Kidney glomerular epithelial cell (primary cell): ENCODE data around the gene AKAP6.
A peak's percentile ranks its signal among the peaks of the same experiment; 100 is the strongest.

Source experiments
- DNase-seq: peaks from one replicate; lab custom pipeline; 2025; lab: John Stamatoyannopoulos, UW

Gene AKAP6

GRCh38 chr14:32618991-32619390 lies 289.9 kb downstream of the AKAP6 start:
- no peak for DNase-seq

GRCh38 chr14:32620303-32620702 lies 291.2 kb downstream of the AKAP6 start:
- no peak for DNase-seq

DNA sequence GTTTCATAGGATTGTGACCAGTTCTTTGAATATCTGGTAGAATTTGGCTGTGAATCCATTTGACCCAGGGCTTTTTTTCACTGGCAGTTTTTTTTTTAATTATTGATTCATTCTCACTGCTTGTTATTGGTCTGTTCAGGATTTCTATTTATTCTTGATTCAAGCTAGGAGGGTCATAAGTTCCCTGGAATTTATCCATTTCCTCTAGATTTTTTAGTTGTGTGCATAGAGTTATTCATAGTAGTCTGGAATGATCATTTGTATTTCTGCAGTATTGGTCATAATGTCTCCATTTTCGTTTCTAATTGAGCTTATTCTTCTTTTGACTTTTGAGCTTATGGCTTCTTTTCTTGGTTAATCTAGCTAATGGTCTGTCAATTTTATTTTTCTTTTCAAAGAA lies 291.6 kb downstream of the AKAP6 start:
- no peak for DNase-seq

DNA sequence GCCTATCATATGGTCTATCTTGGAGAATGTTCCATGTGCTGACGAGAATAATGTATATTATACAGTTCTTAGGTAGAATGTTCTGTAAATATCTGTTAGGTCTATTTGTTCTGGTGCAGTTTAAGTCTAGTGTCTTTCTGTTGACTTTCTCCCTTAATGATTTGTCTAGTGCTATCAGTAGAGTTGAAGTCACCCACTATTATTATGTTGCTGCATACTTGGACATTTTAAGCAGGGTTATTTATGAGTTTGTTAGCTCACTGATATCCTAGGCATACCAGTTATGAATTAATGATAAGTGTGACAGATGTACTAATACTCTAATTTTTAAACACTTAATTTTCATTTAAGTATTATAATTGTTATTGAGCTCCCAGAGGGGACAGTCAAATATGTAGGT lies 292.5 kb downstream of the AKAP6 start:
- no peak for DNase-seq

GRCh38 chr14:32622742-32623141 lies 293.6 kb downstream of the AKAP6 start:
- DNase-seq, result no peak

GRCh38 chr14:32623300-32624093 lies 294.4 kb downstream of the AKAP6 start:
- DNase-seq, result peak; percentile 27

GRCh38 chr14:32625211-32625610 lies 296.1 kb downstream of the AKAP6 start:
- DNase-seq, result no peak

DNA sequence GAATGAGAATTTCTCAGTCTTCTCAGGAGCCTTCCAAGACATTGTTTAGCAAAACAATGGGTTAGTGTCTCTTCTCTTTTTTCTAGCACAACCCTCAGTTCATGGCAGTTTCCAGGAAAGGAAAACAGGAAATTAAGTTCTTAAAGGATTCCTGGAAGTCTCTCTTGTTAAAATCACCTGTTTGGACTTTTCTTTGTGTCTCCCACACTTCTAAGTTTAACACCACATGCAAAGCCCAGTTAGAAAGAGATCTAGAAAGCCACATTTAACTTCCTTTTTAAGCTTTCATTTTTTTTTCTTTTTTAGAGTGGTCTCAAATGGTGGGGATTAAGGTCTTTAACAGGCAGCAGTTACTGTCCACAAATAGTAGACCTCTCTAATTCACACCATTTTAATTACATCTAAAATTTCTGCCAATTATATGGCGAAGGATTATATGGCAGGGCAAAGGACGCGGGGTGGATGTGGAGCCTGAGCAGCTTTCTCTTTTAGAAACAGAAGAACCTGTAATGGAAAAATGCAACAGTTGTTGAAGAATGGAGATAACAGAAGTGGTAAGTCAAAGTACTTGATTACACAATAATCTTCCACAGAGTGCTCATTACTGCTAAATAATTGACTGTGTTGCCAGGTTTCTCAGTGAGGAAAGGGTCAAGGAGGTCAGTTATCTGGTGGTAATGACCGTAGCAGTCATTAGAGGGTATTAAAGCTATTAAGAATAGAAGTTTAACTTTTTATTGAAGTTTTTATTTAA lies 298.6 kb downstream of the AKAP6 start:
- no peak for DNase-seq

- DNase-seq, result no peak
These were observed 300.1 kb downstream of the AKAP6 start for GRCh38 chr14:32629236-32629635.

GRCh38 chr14:32630701-32631100 lies 301.6 kb downstream of the AKAP6 start:
- no peak for DNase-seq

- DNase-seq, result no peak
These were observed 304.2 kb downstream of the AKAP6 start for GRCh38 chr14:32633224-32633859.

- DNase-seq, result no peak
These were observed 304.8 kb downstream of the AKAP6 start for GRCh38 chr14:32633930-32634329.

GRCh38 chr14:32635061-32635719 lies 306.1 kb downstream of the AKAP6 start:
- peak; percentile 41 for DNase-seq

GRCh38 chr14:32637582-32637981 lies 308.5 kb downstream of the AKAP6 start:
- no peak for DNase-seq

DNA sequence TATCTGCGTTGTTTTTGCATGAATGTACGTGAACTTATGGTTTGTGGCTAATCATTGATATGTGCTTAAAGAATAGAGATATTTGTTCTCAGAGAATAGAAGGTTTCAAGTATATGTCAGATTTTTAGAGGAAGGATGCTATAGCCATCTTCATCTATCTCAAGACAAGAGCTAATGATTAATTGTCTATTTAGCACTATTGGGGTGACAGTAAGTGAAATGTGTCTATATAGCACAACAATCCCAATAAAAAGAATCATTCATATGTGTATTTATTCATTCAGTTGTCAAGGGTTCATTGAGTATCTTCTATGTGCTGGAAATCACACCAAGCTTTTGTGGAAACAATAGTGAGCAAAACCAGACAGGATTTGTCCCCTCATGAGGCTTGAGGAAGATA lies 310.1 kb downstream of the AKAP6 start:
- DNase-seq, result no peak

DNA sequence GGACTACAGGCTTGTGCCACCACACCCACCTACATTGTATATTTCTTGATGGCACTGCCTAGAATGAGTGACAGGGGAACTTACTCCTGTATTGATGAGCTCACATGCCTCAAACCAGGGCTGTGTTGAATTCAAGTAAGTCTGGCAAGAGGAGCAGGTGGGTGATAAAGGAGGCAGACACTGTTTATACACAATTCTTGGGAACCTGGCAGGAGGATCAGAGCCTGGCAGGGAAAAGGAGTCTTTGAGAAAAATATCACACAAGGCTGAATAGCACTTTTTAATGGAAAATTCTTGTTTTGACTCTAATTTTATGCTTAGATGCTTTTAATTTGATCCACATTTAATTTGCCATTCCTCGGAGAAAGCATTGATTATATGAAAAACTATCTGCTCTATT lies 316.5 kb downstream of the AKAP6 start:
- DNase-seq, result no peak

GRCh38 chr14:32648434-32648833 lies 319.3 kb downstream of the AKAP6 start:
- no peak for DNase-seq

GRCh38 chr14:32650030-32650429 lies 320.9 kb downstream of the AKAP6 start:
- no peak for DNase-seq

- no peak for DNase-seq
These were observed 321.6 kb downstream of the AKAP6 start for GRCh38 chr14:32650665-32651064.

DNA sequence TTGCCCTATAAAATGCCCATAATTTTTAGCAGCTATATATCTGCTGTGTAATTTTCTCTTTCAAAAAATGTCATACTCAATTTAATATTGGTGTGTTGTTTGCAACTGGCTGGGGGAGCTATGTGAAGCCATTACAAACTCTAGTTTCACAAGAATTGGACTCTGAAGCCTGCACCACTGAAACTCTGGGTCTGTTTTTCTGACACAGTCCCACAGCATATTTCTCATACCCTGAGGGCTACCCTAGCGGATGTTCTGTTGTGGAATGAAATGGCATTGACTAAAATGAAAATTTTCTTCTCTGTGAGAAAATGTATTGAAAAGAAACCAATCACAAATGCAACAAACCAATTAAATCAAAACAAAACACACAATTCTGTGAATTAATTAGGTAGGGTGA lies 325.0 kb downstream of the AKAP6 start:
- no peak for DNase-seq

- DNase-seq, result no peak
These were observed 327.5 kb downstream of the AKAP6 start for GRCh38 chr14:32656601-32657000.

DNA sequence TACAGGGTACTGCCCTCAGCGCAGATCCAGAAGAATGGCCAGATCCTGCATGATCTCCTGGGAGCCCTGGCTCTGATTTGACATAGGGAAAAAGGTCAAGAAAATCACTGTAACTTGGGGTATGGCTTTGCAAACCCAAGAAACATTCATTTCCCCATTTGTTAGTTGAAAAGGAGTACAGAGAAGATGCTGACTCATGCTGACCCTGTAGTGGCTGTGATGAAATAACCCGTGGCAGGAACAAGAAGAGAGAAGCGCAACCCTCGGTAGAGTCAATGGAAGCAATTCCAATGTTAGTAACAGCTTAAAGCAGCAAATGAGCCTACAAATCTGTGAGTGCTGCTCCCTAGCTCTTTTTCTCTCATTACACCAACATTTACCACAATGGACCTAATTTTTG lies 328.0 kb downstream of the AKAP6 start:
- DNase-seq, result peak; percentile 30
